Type B pancreatic cell (in vitro differentiated cells): Measurements from ENCODE around the gene HADH. TPM values are rescaled to one million over a fixed set of nuclear protein-coding genes. Genes with fewer than 3 reads are reported as not detected.

Source experiments
- DNase-seq: peaks from one replicate; pipeline ENCODE4 v3.0.0; 2021; ENCODE audit warnings: mixed read lengths; ENCODE audit not compliant: unreplicated experiment; ENCODE audit errors: extremely low spot score
- H3K27ac Mint-ChIP-seq: 2 replicates; pipeline ENCODE4 v1.8.0; 2021; ENCODE audit warnings: mild to moderate bottlenecking, mixed read lengths
- H3K27me3 Mint-ChIP-seq: 2 replicates; pipeline ENCODE4 v1.8.0; 2021; ENCODE audit warnings: mixed read lengths
- H3K36me3 Mint-ChIP-seq: 2 replicates; pipeline ENCODE4 v1.8.0; 2021; ENCODE audit warnings: mixed read lengths
- H3K4me1 Mint-ChIP-seq: one replicate; pipeline ENCODE4 v1.8.0; 2021; ENCODE audit warnings: mixed read lengths; ENCODE audit not compliant: unreplicated experiment
- H3K4me3 Mint-ChIP-seq: 2 replicates; pipeline ENCODE4 v1.8.0; 2021; ENCODE audit warnings: mild to moderate bottlenecking, mixed read lengths
- H3K9me3 Mint-ChIP-seq: 2 replicates; pipeline ENCODE4 v1.8.0; 2021; ENCODE audit warnings: mixed read lengths
- CTCF ChIP-seq: fragments of 200-600 bp; sonication (generic); conservative IDR thresholded peaks from 2 replicates; pipeline ENCODE4 v1.5.0; 2021; ENCODE audit warnings: antibody characterized with exemption, mild to moderate bottlenecking
- total RNA-seq: library from RNA; stranded (reverse); gene quantifications from 2 replicates; pipeline ENCODE4 v1.2.1, GENCODE V29; 2021; ENCODE audit warnings: low replicate concordance

Gene HADH
- total RNA-seq, 1 donor from 2014 or later: 68.5 TPM

GRCh38 chr4:108055787-108056186 lies 66.1 kb downstream of the HADH start:
- H3K4me3 Mint-ChIP-seq: no peak overlapping the region
- H3K27me3 Mint-ChIP-seq: no peaks in the 10 kb centered on the region
- no peak for DNase-seq
- H3K4me1 Mint-ChIP-seq: peaks cover 1% of the 10 kb centered on the region
- no peaks in the 10 kb centered on the region for H3K9me3 Mint-ChIP-seq
- H3K36me3 Mint-ChIP-seq: no peaks in the 10 kb centered on the region
- no peak overlapping the region for H3K27ac Mint-ChIP-seq
- no peak for TF ChIP-seq CTCF

GRCh38 chr4:108056418-108056817 lies 66.7 kb downstream of the HADH start:
- Mint-ChIP-seq H3K36me3 (no peaks in the 10 kb centered on the region), H3K4me1 (peaks cover 5% of the 10 kb centered on the region), H3K9me3 (no peaks in the 10 kb centered on the region), H3K27me3 (no peaks in the 10 kb centered on the region), H3K27ac (no peak overlapping the region), H3K4me3 (no peak overlapping the region)
- TF ChIP-seq CTCF: no peak
- no peak for DNase-seq

GRCh38 chr4:108058685-108059440 lies 69.2 kb downstream of the HADH start:
- no peak for TF ChIP-seq CTCF
- Mint-ChIP-seq H3K4me1 (peaks cover 5% of the 10 kb centered on the region), H3K27me3 (peaks cover 4% of the 10 kb centered on the region), H3K27ac (no peak overlapping the region), H3K36me3 (peaks cover 3% of the 10 kb centered on the region), H3K4me3 (no peak overlapping the region), H3K9me3 (no peaks in the 10 kb centered on the region)
- DNase-seq: no peak

- TF ChIP-seq CTCF: peak; percentile 66
- peaks cover 4% of the 10 kb centered on the region for H3K27me3 Mint-ChIP-seq
- H3K9me3 Mint-ChIP-seq: no peaks in the 10 kb centered on the region
- peaks cover 5% of the 10 kb centered on the region for H3K4me1 Mint-ChIP-seq
- H3K27ac Mint-ChIP-seq: no peak overlapping the region
- H3K4me3 Mint-ChIP-seq: no peak overlapping the region
- DNase-seq: no peak
- H3K36me3 Mint-ChIP-seq: peaks cover 3% of the 10 kb centered on the region
Measured at GRCh38 chr4:108060164-108060563, 70.5 kb downstream of the HADH start.

- peaks cover 5% of the 10 kb centered on the region for H3K4me1 Mint-ChIP-seq
- peaks cover 3% of the 10 kb centered on the region for H3K36me3 Mint-ChIP-seq
- no peaks in the 10 kb centered on the region for H3K9me3 Mint-ChIP-seq
- no peak overlapping the region for H3K27ac Mint-ChIP-seq
- H3K4me3 Mint-ChIP-seq: no peak overlapping the region
- H3K27me3 Mint-ChIP-seq: peaks cover 4% of the 10 kb centered on the region
- no peak for DNase-seq
- no peak for TF ChIP-seq CTCF
Measured at GRCh38 chr4:108060686-108061321, 71.1 kb downstream of the HADH start.
